ENCODE measurements around the gene TRIM47.
A peak's percentile ranks its signal among the peaks of the same experiment; 100 is the strongest.

Gene TRIM47

DNA sequence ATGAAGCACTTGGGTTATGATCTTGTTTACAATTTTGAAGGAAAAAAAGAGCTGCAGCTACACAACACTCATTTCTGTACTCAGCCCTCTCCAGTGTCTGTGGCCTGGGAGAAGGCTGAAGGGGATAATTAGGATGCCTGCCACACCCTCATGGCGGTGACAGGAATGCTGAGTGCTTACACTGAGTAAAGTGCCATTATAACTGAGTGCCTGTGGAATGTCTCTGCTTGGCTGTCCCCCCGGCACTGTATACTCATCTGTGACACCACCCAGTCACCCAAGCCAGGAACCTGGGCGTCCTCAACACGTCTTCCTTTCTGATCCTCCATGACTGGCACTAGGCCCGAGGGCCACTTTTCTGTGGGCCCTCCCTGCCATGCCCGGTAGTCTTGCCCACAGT, 29.8 kb upstream of the TRIM47 start:
- DNase-seq = no peak

DNA sequence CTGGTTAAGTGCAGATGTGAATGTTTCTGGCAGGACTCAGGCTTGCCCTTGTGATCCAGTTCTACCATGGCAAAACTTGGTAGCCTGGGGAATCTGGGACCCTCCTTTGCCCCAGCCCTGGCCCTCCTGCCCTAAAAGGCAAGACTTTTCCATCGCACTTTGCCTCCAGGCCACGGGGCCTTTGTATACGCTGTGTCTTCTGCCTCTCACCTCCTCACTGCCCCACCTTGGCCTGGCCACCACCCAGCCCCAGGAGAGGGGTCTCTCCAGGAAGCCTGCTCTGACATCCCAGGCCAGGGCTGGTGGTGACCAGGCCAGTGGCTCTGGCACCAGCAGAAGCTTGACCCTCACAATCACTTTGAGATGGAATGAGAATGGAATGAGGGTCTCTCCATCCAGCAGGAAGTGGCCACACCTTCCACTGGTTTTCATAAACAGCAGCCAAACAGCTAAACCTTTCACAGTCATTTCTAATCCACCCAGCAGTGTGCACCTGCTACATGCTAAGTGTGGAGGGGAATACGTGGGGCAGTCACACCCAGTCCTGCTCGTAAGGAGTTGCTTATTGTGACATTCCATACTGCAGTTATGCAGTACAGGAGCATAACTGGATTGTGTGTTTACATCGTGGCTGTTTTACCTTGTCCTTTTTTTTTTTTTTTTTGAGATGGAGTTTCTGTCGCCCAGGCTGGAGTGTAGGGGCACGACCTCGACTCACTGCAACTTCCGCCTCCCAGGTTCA, 27.9 kb upstream of the TRIM47 start:
- no peak for DNase-seq

DNA sequence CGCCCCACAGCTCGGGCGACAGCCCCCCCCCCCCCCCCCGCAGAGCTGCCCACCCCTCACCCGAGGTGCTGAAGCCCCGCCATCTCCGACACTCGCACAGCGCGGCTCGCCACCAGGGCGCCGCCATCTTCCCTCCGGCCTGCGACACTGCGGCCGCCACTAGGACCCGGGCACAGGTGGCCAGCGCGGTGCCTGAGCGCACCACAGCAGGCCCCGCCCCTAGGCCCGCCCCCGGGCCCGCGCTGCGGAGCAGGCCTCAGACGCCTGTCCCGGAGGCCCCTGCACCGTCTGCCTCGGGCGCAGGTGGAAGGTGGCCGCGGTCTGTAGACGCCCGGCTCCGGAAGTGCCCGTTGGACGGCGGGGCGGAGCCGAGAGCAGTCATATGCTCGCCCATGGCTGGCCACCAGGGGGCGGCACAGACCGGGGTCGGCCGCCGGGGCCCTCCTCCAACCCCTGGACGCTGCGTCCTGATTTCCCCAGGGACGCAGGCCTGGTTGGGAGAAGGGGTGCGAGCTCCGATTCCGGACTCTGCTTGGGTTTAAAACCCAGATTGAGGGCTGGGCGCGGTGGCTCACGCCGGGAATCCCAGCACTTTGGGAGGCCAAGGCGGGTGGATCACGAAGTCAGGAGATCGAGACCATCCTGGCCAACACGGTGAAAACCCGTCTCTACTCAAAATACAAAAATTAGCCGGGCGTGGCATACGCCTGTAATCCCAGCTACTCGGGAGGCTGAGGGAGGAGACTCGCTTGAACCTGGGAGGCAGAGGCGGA, 26.6 kb upstream of the TRIM47 start, which contains the start of gene MRPL38:
Gene MRPL38 (minus strand): TSS at position 136 of the 773 bp plus-strand sequence. CDS start 9 bp downstream, at position 127.
- DNase-seq = peak; percentile 94

DNA sequence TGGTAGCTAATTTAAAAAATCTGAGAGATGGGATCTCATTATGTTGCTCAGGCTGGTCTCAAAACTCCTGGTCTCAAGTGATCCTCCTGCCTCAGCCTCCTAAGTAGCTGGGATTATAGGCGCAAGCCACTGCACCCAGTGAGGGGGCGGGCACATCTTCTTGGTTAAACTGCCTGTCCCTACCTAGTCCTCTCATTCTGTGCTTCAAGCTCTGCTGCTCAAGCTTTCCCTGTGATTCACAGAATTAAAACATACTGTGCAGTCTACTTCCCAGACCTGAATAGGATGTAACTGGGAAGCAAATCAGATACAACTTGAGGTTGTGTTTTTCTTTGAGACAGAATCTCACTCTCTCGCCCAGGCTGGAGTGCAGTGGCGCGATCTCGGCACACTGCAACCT, 24.0 kb upstream of the TRIM47 start:
- no peak for DNase-seq

DNA sequence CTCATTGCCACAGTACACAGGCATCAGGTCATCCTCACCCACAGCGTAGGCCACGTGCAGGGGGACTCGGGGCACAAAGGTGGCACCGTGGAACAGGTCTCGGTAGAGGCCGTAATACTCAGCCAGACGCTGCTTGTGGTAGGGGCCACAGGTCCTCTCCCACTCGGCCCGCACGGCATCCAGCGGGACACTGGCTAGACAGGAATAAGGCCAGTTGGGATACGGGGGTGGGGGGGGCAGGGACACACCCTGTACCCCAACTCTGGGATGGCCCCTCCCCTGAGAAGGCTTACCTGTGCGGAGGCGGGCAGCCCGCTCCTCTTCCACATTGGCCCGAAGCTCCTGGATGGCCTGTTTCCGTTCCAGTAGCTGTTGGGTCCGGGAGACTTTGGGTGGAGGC, 23.3 kb upstream of the TRIM47 start:
- DNase-seq = no peak

DNA sequence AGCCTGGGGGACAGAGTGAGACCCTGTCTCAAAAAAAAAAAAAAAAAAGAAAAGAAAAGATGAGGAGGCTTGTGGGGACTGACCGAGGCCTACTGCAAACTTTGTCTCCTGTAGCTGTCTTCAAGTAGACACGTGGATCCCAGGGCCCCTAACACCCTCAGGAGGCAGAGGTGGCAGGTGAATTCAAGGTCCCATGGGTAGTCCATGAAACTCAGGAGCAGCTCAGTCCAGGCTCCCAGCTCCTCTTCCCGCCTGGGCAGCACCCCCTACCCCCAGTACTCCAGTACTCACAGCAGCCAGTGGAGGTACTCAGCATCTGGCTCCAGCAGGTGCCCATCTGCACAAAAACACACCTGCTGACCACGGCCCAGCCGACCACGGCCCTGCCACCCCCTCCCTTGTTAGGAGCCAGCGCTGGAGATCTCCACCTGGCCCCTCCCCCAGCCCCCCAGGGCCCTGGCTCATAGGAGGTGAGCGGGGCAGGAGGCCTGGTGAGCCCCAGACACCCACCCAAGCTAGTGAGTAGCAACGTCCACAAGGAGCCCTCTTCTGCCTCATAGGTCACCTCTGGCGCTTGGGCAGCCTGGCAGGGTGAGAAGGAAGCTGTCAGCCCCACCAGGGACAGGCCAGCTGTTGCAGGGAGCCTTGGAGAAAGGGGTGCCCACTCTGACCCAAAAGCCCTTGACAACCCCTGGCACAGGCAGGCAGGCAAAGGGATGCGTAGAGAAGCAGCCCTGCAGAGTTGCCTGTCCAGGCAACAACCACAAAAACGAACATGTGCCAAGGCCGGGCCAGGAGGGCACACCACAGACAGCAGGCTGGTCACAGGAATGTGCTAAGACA, 22.5 kb upstream of the TRIM47 start:
- no peak for DNase-seq

DNA sequence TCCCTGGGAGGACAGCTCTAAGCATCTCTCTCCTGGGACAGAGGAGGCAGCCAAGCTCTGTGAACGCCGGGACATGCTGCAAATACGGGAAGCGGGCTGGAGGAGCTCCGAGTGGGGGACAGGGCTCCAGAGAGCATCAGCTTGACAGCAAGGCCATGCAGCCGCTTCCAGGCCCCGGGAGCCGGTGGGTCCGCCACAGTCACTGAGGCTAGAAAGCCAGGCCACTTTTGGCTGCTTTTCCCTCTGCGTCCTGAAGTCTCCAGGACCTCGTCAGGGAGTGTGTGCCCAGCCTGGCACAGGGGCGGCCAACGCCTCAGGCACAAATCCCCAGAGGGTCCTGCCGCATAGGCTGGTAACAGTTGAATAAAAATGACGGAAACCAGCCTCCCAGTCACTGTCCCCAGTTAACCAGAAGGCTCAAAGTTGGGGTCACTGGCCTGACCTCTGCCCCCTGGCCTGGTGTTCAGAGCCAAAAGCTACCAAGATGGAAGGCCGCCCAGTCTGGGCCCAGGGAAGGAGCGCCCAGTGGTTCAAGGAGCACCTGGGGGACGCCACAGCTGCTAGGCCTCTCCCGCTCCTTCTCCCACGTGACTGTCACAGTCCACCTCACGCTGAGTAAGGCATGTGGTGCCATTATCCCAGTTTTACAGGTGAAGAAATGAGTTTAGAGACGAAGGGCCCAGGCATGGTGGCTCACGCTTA, 21.5 kb upstream of the TRIM47 start:
- no peak for DNase-seq

DNA sequence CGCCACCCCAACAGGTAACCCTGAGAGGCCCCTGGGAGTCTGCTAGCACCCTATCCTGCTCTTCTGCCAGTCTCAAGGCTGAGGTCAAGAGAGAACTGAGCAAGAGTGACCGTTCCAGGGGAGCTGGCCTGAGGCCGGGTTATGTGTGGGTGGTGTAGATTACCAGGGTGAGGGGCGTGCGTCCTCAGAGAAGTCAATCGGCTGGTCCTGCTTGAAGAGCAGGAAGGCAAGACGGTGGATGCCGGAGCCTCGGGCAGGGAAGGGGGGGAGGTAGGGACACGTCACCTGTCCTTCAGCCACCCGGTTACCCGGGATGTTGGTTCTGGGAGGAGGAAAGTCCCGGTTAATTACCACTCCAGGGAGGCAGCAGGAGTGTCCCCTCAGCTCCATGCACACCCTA, 21.0 kb upstream of the TRIM47 start:
- DNase-seq = no peak

DNA sequence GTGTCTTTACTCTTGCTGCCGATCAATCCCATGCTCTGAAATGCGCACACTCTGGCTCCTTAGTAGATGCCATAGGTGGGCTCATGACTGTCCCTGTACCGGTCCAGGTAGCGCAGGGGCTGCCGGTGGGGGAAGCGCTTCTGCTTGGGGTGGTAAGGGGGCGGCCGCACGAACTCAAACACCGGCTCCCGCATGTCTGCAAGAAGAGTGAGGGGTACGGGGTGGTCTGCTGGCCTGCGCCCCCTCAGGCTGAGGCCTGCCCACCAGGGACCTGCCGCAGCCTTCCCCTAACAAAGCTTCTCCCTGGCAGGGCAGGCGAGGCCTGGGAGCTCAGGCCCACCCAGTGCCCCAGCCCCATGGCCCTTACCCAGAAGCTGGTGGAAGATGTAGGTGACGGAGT, 20.4 kb upstream of the TRIM47 start:
- no peak for DNase-seq

DNA sequence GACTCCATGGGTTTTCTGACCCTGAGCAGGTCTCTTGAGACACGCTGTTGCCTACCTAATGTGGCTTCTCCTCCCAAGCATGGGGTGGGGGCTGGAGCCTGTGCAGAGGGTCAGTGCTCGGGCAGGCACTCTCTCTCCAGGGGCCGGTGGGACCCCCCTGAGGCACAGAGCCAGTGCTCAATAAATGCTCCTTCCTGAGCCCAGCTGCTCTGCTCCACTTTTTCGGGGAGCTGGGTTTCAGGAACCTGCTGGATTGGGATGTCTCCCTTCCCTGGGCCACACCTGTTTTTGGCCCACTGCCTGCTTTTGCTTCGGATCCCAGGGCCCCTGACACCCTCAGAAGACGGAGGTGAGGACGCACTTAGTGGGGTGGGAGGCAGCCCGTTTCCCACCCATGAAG, 19.7 kb upstream of the TRIM47 start:
- DNase-seq = no peak

DNA sequence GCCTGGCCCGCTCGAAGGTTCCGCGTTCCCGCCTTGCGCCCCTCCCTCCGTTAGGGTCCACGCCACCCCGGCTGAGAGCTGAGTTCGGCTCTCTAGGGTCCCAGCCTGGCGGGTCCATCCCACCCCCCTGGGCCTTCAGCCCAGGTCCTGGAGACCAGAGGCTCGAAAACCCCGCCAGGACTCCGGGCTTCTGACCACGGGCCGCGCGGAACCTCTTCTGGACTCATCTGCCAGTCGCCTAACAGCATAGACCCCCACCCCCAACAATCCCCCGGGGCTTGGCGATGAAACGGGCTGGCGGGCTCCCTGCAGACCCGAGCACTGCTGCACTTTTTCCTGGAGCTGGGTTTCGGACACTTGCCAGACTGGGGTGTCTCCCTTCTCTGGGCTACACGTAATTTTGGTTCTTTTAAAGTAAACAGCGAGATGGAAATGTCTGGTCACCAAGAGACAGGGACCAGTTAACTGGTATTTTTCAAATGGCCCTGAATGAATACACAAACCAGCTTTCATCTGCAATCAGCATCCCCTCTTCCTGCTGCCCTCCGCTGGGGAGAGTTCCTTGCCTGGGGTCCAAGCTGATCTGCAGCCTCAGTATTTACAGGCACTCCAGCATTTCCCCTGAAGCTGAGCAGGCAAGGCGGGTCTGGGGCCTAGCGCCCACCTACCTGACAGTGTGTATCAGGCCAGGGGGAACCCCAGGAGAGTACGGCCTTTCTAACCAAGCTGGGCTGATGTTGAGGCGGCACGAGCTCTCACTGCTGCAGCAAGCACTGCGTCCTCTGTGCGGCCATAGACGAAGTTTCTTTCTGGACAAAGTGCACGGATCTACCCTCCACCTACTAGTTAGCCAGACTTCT, 19.0 kb upstream of the TRIM47 start:
- no peak for DNase-seq

DNA sequence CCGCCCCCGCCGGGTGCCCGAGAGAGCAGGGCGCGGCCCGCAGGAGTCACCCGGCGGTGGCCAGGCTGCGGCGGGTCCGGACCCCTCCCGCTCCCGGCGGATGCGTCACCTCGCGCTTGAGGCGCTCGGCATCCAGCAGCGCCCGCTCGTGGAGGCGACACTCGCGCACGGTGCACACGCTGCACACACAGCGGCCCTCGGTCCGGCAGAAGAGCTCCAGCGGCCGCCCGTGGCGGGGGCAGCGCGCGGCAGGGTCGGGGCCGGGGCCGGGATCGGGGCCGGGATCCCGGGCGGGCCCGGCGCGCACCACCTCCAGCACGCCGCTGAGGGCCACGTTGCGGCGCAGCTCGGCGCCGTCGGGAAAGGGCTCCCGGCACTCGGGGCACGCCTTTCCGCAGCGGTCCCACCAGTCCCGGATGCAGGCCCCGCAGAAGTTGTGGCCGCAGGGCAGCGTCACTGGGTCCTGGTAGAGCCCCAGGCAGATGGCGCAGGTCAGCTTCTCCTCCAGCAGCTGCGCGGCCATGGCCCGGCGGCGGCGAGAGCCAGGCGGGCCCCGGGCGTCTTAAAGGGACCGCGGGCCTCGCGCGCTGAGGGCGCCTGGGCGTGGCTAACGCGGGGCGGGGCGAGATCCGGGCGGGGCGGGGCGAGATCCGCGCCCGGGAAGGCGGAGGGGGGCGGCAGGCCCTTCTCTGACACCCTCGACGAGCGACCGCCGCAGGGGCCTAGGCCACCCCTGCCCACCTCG, 18.2 kb upstream of the TRIM47 start, which contains the start of gene TRIM65:
Gene TRIM65 (minus strand): TSS at position 537 of the 745 bp plus-strand sequence. CDS start 14 bp downstream, at position 523.
- peak; percentile 83 for DNase-seq

DNA sequence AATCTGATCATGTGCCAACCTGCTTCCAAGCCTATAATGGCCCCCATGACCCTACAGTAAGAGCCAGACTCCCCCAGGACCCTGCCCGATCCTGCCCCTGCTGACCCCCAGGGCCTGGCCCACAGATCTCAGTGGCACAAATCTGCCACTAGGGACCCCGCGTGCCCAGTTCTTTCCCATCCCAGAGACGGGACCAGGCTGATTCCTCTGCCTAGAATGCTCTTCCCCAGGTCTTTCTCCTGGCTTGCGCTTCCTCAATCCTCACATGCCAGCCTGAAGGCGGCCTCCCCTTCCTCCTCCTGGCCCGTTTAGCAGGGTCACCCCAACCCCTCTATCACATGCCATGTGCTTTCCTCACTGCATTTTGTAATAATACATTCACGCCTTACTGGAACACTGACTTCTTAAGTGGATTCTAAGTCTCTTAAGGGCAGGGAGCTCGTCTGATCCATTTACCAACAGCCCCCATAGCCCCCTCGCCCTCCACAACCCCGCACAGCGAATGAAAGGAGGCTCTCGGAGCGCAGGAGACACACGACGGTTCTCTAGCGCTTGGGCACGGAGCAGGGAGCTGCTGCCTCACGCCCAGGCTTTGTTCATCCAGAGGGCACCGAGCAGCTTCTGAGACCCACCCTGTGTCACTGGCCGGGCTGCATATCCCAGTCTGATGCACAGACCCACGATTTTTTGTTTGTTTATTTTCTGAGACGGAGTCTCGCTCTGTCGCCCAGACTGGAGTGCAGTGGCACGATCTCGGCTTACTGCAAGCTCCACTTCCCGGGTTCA, 17.2 kb upstream of the TRIM47 start:
- no peak for DNase-seq

DNA sequence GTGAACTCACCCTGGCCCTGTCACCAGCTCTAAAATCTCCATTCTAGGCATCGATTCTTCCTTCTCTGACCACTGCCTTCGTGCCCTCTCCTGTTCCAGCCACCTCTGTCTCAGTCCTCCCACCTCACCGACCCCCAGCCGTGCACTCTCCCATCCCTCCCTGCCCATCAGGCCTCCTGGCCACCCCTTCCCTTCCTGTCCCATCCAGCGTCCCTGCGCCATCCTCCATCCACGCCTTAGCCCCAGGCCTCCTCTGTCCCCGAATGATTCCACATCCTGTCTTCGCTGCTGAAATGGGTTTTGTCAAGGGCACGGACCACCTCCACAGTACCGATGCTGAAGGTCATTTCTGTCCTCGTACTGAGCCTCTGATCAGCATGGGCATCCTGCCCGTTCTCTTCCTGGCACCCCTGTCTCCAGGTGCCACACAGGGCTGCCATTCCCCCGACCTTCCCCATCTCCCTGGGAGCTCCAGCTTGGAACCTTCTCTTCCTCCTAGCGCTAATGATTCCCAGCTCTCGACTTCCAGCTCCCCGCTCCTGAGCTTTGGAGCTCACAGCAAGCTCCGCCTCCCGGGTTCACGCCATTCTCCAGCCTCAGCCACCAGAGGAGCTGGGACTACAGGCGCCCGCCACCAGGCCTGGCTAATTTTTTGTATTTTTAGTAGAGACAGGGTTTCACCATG, 15.8 kb upstream of the TRIM47 start:
- DNase-seq = no peak

DNA sequence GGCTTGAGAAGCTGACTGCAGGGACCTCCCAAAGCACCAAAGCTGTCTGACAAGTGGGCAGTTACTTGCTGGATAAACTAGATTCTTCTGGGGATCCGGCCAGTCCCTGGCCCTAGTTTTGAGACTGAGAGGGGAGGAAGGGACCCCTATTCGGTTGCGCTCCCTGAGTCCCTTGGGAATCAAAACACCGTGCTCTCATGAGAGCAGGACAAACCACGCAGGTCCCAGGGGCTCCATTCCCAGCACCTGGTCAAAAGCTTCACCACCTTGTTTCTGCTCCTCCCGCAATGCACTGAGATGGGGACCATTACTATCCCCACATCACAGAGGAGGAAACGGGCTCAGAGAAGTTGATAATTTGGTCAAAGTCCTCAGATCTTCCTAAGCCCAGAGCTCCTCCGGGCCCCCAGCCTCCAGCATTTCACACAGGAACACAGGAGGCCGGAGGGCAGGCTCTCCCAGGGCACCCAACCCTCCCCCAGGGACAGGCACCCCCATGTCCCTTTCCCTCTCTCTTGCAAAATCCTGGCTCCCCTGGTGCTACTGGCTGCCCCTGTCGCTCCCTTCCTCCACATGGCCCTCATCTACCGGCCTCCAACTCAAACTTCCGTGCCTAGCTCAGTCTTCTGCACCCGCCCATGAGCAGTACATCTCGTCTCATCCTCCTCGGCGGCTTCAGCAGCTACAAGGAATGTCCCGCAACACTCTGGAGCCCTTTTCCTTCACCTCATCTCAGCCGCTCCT, 15.1 kb upstream of the TRIM47 start:
- DNase-seq = no peak

DNA sequence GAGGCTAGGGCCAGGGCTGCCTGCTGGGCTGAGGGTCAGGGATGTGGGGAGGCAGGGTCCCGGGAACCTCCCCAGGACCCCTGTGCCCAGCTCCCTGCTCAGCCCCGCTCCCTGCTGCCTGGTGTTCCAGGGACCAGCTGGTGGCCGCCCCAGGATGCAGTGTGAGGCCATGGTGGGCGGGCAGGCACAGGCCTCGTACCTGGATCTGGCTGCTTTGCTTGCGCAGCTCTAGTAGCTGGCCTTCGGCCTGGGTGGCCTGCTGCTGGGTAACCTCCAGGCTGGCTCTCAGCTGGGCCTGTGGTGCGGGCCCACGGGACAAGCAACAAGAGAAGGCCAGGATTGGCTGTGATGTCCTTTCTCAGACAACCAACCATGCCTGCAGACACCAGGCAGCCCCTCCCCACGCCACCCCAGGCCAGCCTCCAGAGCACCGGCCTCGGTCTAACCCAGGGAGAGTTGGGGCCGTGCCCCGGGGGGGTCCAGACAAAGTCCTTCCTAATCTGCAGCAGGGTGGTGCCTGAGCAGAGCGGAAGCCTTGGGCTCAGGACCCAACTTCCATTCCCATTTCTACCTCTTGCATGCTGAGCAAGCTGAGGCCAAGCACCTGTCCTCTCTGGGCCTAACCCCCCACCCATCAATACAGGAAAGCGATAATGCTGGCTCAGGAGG, 14.3 kb upstream of the TRIM47 start:
- no peak for DNase-seq

DNA sequence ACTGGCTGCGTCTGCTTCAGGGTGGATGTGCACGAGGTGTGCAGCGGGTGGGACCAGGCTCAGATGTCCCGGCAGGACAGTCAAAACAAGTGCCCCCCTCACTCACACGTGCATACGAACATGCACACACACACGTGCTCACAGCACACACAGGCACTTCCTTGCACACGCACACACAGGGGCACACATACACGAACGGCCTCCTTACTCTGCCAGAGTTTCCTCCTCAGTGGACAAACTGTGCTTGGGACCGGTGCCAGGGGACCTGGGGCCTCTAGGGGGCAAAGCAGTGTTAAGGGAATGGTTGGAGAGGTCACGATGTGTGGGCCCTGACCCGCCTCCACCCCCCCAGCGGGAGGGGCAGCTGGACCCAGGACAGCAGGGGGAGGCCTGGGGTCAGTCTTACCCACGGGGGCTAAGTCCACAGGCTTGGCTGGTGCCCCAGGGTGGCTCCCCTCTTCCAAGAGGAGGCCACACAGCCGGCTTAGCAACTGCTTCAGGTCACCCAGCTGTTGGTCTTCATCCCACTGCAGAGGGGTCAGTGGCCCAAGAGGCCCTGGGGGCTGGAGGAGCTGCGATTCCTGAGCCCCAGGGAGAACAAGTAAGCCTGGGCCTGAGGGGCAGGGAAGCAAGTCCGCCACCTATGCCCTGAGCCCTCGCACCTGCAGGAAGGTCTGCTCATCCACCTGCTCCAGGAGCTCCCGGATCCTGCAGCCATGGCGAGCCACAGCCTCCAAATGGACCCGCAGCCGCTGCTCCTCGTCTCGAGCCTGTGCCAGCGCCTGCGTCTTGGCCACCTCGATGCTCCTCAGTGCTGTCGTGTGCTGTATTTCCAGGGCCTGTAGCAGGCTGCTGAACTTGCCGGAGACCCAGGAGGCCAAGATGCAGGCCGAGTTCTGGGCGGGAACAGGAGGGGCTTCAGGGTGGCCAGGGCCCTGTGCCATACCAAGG, 13.5 kb upstream of the TRIM47 start:
- DNase-seq = no peak

All from CD4-positive, alpha-beta T cell treated with Interleukin-4 for 4 hours (primary cell).